Panc1 (cell line): ENCODE data around the gene ADK. TPM values are rescaled to one million over a fixed set of nuclear protein-coding genes. Genes with fewer than 3 reads are reported as not detected.
"Not testable (repeated sequence)": the region's sequence is repeated elsewhere in the genome, so short reads cannot be mapped to it uniquely, and the experiment has no call there.

ENCODE experiments used
- ATAC-seq: fragments of 200-7000 bp; cut with Tn5 transposase; 2 replicates; pipeline ENCODE4 v1.9.1; 2020; ENCODE audit warnings: mild to moderate bottlenecking, moderate library complexity
- BruUV-seq: library from RNA; stranded (reverse); fragments of 400-500 nt; replicated peaks from 2 replicates; lab custom pipeline; 2021; lab: Mats Ljungman, UMichigan
- CTCF ChIA-PET: fragments of 300-600 bp; sonication (Branson Sonifier 250); formaldehyde crosslinking; loops from one replicate; lab custom pipeline; 2022; ENCODE audit warnings: antibody characterized with exemption; lab: Charles Lee
- POLR2A ChIA-PET: fragments of 300-600 bp; sonication (Branson Sonifier 250); formaldehyde crosslinking; loops from one replicate; lab custom pipeline; 2022; ENCODE audit warnings: antibody characterized with exemption; lab: Charles Lee
- DNase-seq: peaks from one replicate; pipeline ENCODE4 v3.0.0-alpha.2; 2010; ENCODE audit warnings: low read depth, low spot score
- H3K27ac ChIP-seq: 2 replicates; pipeline ENCODE4 v1.5.1; 2011; ENCODE audit warnings: mild to moderate bottlenecking, low read length, inconsistent platforms
- H3K27me3 ChIP-seq: fragments of 200-500 bp; sonication (Bioruptor generic); 2 replicates; pipeline ENCODE4 v1.6.0; 2014; ENCODE audit warnings: low read length, inconsistent platforms; ENCODE audit not compliant: control insufficient read depth, insufficient read depth
- H3K36me3 ChIP-seq: fragments of 200-500 bp; sonication (Bioruptor generic); 2 replicates; pipeline ENCODE4 v1.5.1; 2014; ENCODE audit warnings: inconsistent platforms, mild to moderate bottlenecking, low read length, moderate library complexity; ENCODE audit not compliant: control insufficient read depth, insufficient read depth
- H3K4me1 ChIP-seq: 2 replicates; pipeline ENCODE4 v1.5.1; 2011; ENCODE audit warnings: inconsistent platforms, mild to moderate bottlenecking, low read length, moderate library complexity; ENCODE audit not compliant: control insufficient read depth, insufficient read depth
- H3K4me3 ChIP-seq, 2 experiments: 2 replicates each; pipeline ENCODE4 v1.5.1; 2011 to 2012; ENCODE audit warnings: low read depth in 2 of 2, low read length in 2 of 2, mild to moderate bottlenecking in 2 of 2, inconsistent platforms in 1 of 2, moderate library complexity in 1 of 2
- H3K9me3 ChIP-seq: fragments of 200-500 bp; sonication (Bioruptor generic); 2 replicates; pipeline ENCODE4 v1.5.1; 2014; ENCODE audit warnings: low read depth, mild to moderate bottlenecking, inconsistent platforms, low read length, moderate library complexity; ENCODE audit not compliant: control insufficient read depth, insufficient read depth
- POLR2AphosphoS5 ChIP-seq: IDR thresholded peaks from 2 replicates; pipeline ENCODE4 v1.6.1; 2012; ENCODE audit warnings: mild to moderate bottlenecking, low read depth, low read length, moderate library complexity
- SIN3A ChIP-seq: IDR thresholded peaks from 2 replicates; pipeline ENCODE4 v1.6.1; 2012; ENCODE audit warnings: low read depth, mild to moderate bottlenecking, low read length, moderate library complexity, borderline replicate concordance; ENCODE audit not compliant: insufficient read depth
- TCF7L2 ChIP-seq: IDR thresholded peaks from 2 replicates; pipeline ENCODE4 v1.6.1; 2011; ENCODE audit warnings: mild to moderate bottlenecking, low read depth, low read length, inconsistent platforms
- in situ Hi-C: cut with HindIII; loops from 2 replicates; pipeline ENCODE4 v1.10.0; 2016; ENCODE audit warnings: low sequenced_read_pairs, low pct_unique_long_range_greater_than_20kb
- intact Hi-C: fragments of 100-400 bp; cut with micrococcal nuclease; formaldehyde crosslinking; loops from one replicate; pipeline ENCODE4 v1.10.0; 2022; ENCODE audit not compliant: unreplicated experiment
- total RNA-seq: library from RNA; stranded (reverse); gene quantifications from one replicate; pipeline ENCODE4 v1.2.1, GENCODE V29; 2021; ENCODE audit not compliant: unreplicated experiment
- TF ChIP-seq, protein P1 (sequence below), 2 experiments: IDR thresholded peaks; 2 replicates each; pipeline ENCODE4 v1.6.1; 2011 to 2012; ENCODE audit warnings: low read depth in 2 of 2, control low read depth in 1 of 2, low read length in 1 of 2, mild to moderate bottlenecking in 1 of 2, moderate library complexity in 1 of 2; ENCODE audit not compliant: insufficient read depth in 1 of 2
- TF ChIP-seq, protein P2 (sequence below): fragments of 450-650 bp; IDR thresholded peaks from 2 replicates; pipeline ENCODE4 v1.5.1; 2017; ENCODE audit warnings: mild to moderate bottlenecking

Gene ADK
- total RNA-seq, 1 experiment from 2014 or later: 64.5 TPM

DNA sequence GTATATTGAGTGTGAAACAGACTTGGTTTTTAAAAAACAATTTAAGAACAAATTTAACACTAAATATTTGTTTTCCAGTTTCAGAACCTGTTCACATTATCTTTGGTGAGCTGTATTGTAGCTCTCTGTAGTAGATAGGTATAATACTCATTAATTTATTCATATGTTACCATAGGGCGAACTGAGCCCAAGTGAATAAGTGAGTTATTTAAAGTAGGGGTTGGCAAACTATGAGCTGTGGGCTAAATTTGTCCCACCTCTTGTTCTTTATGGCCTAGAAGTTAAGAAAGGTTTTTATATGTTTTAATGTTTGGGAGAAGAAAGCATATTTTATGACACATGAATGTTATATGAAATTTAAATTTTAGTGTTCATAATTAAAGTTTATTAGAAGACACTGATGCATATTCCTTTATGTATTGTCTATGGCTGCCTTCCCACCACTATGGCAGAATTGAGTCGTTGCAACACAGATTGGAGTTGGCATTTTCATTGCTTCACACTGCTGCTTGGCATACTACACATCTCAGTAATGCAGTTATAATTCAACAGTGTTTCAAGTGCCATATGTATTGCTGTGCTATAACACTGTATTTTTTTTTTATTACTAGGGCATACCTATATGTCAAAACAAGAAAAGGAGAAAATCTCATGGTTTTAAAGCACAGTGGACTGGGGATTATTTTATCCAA is 146.5 kb downstream of the ADK start:
- peaks cover 5% of the 10 kb centered on the region; the same call in 1 of the 2 replicates for H3K4me1 ChIP-seq
- DNase-seq: no peak
- no peak overlapping the region for H3K27ac ChIP-seq
- no peak for ATAC-seq
- ChIA-PET POLR2A (no interaction called here), CTCF (no interaction called here)
- no peaks in the 10 kb centered on the region for H3K27me3 ChIP-seq
- intact Hi-C loops: no loop called here
- in situ Hi-C loops: no loop called here
- no peaks in the 10 kb centered on the region for H3K9me3 ChIP-seq
- TF ChIP-seq, protein P1, sequence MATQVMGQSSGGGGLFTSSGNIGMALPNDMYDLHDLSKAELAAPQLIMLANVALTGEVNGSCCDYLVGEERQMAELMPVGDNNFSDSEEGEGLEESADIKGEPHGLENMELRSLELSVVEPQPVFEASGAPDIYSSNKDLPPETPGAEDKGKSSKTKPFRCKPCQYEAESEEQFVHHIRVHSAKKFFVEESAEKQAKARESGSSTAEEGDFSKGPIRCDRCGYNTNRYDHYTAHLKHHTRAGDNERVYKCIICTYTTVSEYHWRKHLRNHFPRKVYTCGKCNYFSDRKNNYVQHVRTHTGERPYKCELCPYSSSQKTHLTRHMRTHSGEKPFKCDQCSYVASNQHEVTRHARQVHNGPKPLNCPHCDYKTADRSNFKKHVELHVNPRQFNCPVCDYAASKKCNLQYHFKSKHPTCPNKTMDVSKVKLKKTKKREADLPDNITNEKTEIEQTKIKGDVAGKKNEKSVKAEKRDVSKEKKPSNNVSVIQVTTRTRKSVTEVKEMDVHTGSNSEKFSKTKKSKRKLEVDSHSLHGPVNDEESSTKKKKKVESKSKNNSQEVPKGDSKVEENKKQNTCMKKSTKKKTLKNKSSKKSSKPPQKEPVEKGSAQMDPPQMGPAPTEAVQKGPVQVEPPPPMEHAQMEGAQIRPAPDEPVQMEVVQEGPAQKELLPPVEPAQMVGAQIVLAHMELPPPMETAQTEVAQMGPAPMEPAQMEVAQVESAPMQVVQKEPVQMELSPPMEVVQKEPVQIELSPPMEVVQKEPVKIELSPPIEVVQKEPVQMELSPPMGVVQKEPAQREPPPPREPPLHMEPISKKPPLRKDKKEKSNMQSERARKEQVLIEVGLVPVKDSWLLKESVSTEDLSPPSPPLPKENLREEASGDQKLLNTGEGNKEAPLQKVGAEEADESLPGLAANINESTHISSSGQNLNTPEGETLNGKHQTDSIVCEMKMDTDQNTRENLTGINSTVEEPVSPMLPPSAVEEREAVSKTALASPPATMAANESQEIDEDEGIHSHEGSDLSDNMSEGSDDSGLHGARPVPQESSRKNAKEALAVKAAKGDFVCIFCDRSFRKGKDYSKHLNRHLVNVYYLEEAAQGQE (IDR thresholded peaks at IDR 0.05; ENCODE audit: insufficient read depth in 1 of 2, low read depth in 2 of 2, low read length in 1 of 2): no peak
- TF ChIP-seq, protein P2, sequence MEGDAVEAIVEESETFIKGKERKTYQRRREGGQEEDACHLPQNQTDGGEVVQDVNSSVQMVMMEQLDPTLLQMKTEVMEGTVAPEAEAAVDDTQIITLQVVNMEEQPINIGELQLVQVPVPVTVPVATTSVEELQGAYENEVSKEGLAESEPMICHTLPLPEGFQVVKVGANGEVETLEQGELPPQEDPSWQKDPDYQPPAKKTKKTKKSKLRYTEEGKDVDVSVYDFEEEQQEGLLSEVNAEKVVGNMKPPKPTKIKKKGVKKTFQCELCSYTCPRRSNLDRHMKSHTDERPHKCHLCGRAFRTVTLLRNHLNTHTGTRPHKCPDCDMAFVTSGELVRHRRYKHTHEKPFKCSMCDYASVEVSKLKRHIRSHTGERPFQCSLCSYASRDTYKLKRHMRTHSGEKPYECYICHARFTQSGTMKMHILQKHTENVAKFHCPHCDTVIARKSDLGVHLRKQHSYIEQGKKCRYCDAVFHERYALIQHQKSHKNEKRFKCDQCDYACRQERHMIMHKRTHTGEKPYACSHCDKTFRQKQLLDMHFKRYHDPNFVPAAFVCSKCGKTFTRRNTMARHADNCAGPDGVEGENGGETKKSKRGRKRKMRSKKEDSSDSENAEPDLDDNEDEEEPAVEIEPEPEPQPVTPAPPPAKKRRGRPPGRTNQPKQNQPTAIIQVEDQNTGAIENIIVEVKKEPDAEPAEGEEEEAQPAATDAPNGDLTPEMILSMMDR: no peak
- TF ChIP-seq POLR2AphosphoS5: no peak
- no peak for TF ChIP-seq SIN3A
- no peak for TF ChIP-seq TCF7L2
- no peak overlapping the region for H3K4me3 ChIP-seq
- H3K36me3 ChIP-seq: no peaks in the 10 kb centered on the region
- BruUV-seq: no TSS peak

DNA sequence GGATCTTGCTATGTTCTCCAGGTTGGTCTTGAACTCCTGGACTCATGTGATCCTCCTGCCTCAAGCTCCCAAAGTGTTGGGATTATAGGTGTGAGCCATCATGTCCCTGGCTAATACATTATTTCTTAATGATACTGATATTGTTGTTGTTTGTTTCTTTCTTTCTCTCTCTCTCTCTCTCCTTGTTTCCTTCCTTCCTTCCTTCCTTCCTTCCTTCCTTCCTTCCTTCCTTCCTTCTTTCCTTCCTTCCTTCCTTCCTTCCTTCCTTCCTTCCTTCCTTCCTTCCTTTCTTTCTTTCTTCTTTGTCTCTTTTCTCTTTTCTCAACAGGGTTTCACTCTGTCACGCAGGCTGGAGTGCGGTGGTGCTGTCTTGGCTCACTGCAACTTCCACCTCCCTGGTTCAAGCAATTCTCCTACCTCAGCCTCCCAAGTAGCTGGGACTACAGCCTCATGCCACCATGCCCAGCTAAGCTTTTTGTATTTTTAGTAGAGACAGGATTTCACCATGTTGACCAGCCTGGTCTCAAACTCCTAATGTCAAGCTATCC is 149.1 kb downstream of the ADK start:
- H3K27me3 ChIP-seq, ATAC-seq, CTCF ChIA-PET, H3K4me3 ChIP-seq, intact Hi-C loops, H3K36me3 ChIP-seq, DNase-seq, BruUV-seq, H3K4me1 ChIP-seq, in situ Hi-C loops, H3K9me3 ChIP-seq, H3K27ac ChIP-seq: not testable (repeated sequence)
- POLR2A ChIA-PET: interaction anchor here (0.6 kb wide), 1 partner anchor 130 kb away, joined by 7 read pairs; no protein-coding TSS in a partner anchor

DNA sequence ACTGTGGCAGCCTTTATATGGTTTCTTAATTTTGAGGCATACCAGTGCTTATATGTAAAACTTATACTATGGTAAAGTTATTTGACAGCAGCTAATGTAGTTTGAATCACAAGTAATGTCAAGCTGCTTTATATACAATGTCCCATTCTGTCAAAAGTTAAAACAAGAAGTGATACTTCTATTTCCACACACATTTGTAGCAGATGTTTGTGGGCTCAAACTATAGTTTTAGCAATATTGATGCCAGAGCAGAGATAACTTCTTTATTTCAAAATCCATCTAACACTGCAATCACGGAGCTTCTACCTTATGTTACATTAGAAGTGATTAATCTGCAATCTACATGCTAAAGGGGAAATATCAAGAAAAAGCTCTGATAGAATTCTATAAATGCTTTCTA is 149.6 kb downstream of the ADK start:
- ChIA-PET POLR2A (no interaction called here), CTCF (no interaction called here)
- Histone ChIP-seq H3K27ac (no peak overlapping the region), H3K9me3 (no peaks in the 10 kb centered on the region), H3K27me3 (no peaks in the 10 kb centered on the region), H3K4me1 (no peaks in the 10 kb centered on the region), H3K36me3 (no peaks in the 10 kb centered on the region), H3K4me3 (no peak overlapping the region)
- intact Hi-C loops: no loop called here
- in situ Hi-C loops: no loop called here
- DNase-seq: no peak
- no peak for TF ChIP-seq TCF7L2
- TF ChIP-seq POLR2AphosphoS5: no peak
- no peak for TF ChIP-seq SIN3A
- TF ChIP-seq, protein P1 (IDR thresholded peaks at IDR 0.05; ENCODE audit: insufficient read depth in 1 of 2, low read depth in 2 of 2, low read length in 1 of 2): no peak
- TF ChIP-seq, protein P2: no peak
- ATAC-seq: no peak
- no TSS peak for BruUV-seq
